ENCODE data around the gene MED13L. TPM values are rescaled to one million over a fixed set of nuclear protein-coding genes. Genes with fewer than 3 reads are reported as not detected.

Gene MED13L
- total and polyA plus RNA-seq, 2 donors (not counting 1 experiment from before 2014, with no cell fraction given) = 20.3 to 207 TPM

- Histone ChIP-seq H3K4me2 (replicated peaks; ENCODE audit: low read depth, low read length, poor library complexity, severe bottlenecking) (no peak overlapping the region), H3K9ac (ENCODE audit: low read length) (no peak overlapping the region), H3K27me3 (replicated peaks in 1 of 4; ENCODE audit: control extremely low read depth in 1 of 4, control insufficient read depth in 3 of 4, insufficient read depth in 4 of 4, low read length in 3 of 4) (no peaks in the 10 kb centered on the region), H3K4me3 (ENCODE audit: control extremely low read depth in 1 of 5, extremely low read depth in 1 of 5, insufficient read depth in 1 of 5, low read depth in 2 of 5, low read length in 4 of 5) (no peak overlapping the region), H3K36me3 (replicated peaks in 1 of 2; ENCODE audit: control extremely low read depth in 1 of 2, control insufficient read depth in 1 of 2, extremely low read depth in 1 of 2, insufficient read depth in 2 of 2, low read length in 1 of 2) (peaks cover 0 to 2% of the 10 kb centered on the region in 2 experiments), H4K20me1 (ENCODE audit: control insufficient read depth, insufficient read depth, low read length, poor library complexity, severe bottlenecking) (peaks cover 71% of the 10 kb centered on the region), H2AFZ (ENCODE audit: insufficient read depth, low read depth, low read length, poor library complexity, severe bottlenecking) (no peak overlapping the region), H3K4me1 (ENCODE audit: control insufficient read depth in 2 of 2, insufficient read depth in 2 of 2, low read length in 2 of 2) (peaks cover 48 to 69% of the 10 kb centered on the region in 2 donors), H3K9me3 (ENCODE audit: control extremely low read depth in 1 of 3, control insufficient read depth in 2 of 3, insufficient read depth in 1 of 3, low read length in 2 of 3) (no peaks in the 10 kb centered on the region), H3K79me2 (ENCODE audit: control insufficient read depth, insufficient read depth, low read length) (peaks cover 99% of the 10 kb centered on the region), H3K27ac (ENCODE audit: low read length in 2 of 2) (no peak overlapping the region)
- Mint-ChIP-seq H3K4me3 (no peak overlapping the region), H3K9me3 (ENCODE audit: insufficient read depth) (no peaks in the 10 kb centered on the region), H3K27me3 (no peaks in the 10 kb centered on the region), H3K4me1 (peaks cover 46% of the 10 kb centered on the region), H3K27ac (no peak overlapping the region)
- TF ChIP-seq EZH2 (IDR thresholded peaks at IDR 0.05; ENCODE audit: borderline replicate concordance, insufficient read depth, low read depth, low read length, poor library complexity, severe bottlenecking) (no peak), CTCF (IDR thresholded peaks at IDR 0.05) (no peak)
- DNase-seq (no peak), ATAC-seq (ENCODE audit: low read depth) (no peak)
- CTCF ChIA-PET = interaction anchor here (1.1 to 2.4 kb wide), 5 partner anchors 9 to 121 kb away, joined by 3 to 6 read pairs (median 5); no protein-coding TSS in a partner anchor
- no CpG with 5 or more reads among the region's 2 CpGs for WGBS (ENCODE audit: insufficient coverage)
- POLR2A ChIA-PET = interaction anchor here (1.0 kb wide), 1 partner anchor 14 kb away, joined by 13 read pairs; no protein-coding TSS in a partner anchor
- intact Hi-C loops (cut with micrococcal nuclease) = loop anchor here (5.0 kb wide), 1 partner anchor 65 kb away; no protein-coding TSS in a partner anchor
Observed at GRCh38 chr12:116262741-116263140, 14.8 kb downstream of the MED13L start.

GRCh38 chr12:116261525-116262100, 15.9 kb downstream of the MED13L start:
- Histone ChIP-seq H2AFZ (ENCODE audit: insufficient read depth, low read depth, low read length, poor library complexity, severe bottlenecking) (no peak overlapping the region), H3K36me3 (replicated peaks in 1 of 2; ENCODE audit: control extremely low read depth in 1 of 2, control insufficient read depth in 1 of 2, extremely low read depth in 1 of 2, insufficient read depth in 2 of 2, low read length in 1 of 2) (peaks cover 0 to 2% of the 10 kb centered on the region in 2 experiments), H3K4me1 (ENCODE audit: control insufficient read depth in 2 of 2, insufficient read depth in 2 of 2, low read length in 2 of 2) (peaks cover 45 to 65% of the 10 kb centered on the region in 2 donors), H3K4me2 (replicated peaks; ENCODE audit: low read depth, low read length, poor library complexity, severe bottlenecking) (peak overlapping the region; percentile 37), H3K27me3 (replicated peaks in 1 of 4; ENCODE audit: control extremely low read depth in 1 of 4, control insufficient read depth in 3 of 4, insufficient read depth in 4 of 4, low read length in 3 of 4) (no peaks in the 10 kb centered on the region), H3K79me2 (ENCODE audit: control insufficient read depth, insufficient read depth, low read length) (peaks cover 99% of the 10 kb centered on the region), H3K9ac (ENCODE audit: low read length) (no peak overlapping the region), H3K4me3 (ENCODE audit: control extremely low read depth in 1 of 5, extremely low read depth in 1 of 5, insufficient read depth in 1 of 5, low read depth in 2 of 5, low read length in 4 of 5) (no peak overlapping the region), H3K9me3 (ENCODE audit: control extremely low read depth in 1 of 3, control insufficient read depth in 2 of 3, insufficient read depth in 1 of 3, low read length in 2 of 3) (no peaks in the 10 kb centered on the region), H3K27ac (ENCODE audit: low read length in 2 of 2) (no peak overlapping the region), H4K20me1 (ENCODE audit: control insufficient read depth, insufficient read depth, low read length, poor library complexity, severe bottlenecking) (peaks cover 71% of the 10 kb centered on the region)
- ChIA-PET CTCF (interaction anchor here (0.7 to 2.4 kb wide), 8 partner anchors 8 to 462 kb away, joined by 3 to 7 read pairs (median 5); no protein-coding TSS in a partner anchor), POLR2A (no interaction called here)
- Mint-ChIP-seq H3K27ac (peak overlapping the region; percentile 0), H3K27me3 (no peaks in the 10 kb centered on the region), H3K9me3 (ENCODE audit: insufficient read depth) (no peaks in the 10 kb centered on the region), H3K4me1 (peaks cover 56% of the 10 kb centered on the region), H3K4me3 (peak overlapping the region; percentile 13)
- WGBS (ENCODE audit: insufficient coverage) = 49% methylated on average over 2 of the region's 4 CpGs
- DNase-seq (no peak), ATAC-seq (ENCODE audit: low read depth) (no peak)
- TF ChIP-seq EZH2 (IDR thresholded peaks at IDR 0.05; ENCODE audit: borderline replicate concordance, insufficient read depth, low read depth, low read length, poor library complexity, severe bottlenecking) (no peak), CTCF (IDR thresholded peaks at IDR 0.05) (no peak)
- intact Hi-C loops (cut with micrococcal nuclease) = loop anchor here (5.0 kb wide), 1 partner anchor 64 kb away; no protein-coding TSS in a partner anchor

All from B cell (primary cell).